Ectodermal cell (in vitro differentiated cells): ENCODE measurements around the gene KLHL29.

Experiments
- H3K27ac ChIP-seq: 2 replicates; pipeline ENCODE4 v1.7.0; 2013; ENCODE audit warnings: mild to moderate bottlenecking, low read depth, low read length; ENCODE audit not compliant: insufficient read depth, poor library complexity, severe bottlenecking
- H3K27me3 ChIP-seq: 2 replicates; pipeline ENCODE4 v1.7.0; 2013; ENCODE audit warnings: mild to moderate bottlenecking, low read length; ENCODE audit not compliant: insufficient read depth, control insufficient read depth, poor library complexity, severe bottlenecking
- H3K36me3 ChIP-seq: one replicate; pipeline ENCODE4 v1.7.0; 2013; ENCODE audit warnings: low read length; ENCODE audit not compliant: control insufficient read depth, insufficient read depth
- H3K4me1 ChIP-seq: one replicate; pipeline ENCODE4 v1.7.0; 2013; ENCODE audit warnings: low read length; ENCODE audit not compliant: control insufficient read depth, insufficient read depth
- H3K4me3 ChIP-seq: 2 replicates; pipeline ENCODE4 v1.7.0; 2013; ENCODE audit warnings: low read depth, low read length, control low read depth; ENCODE audit not compliant: insufficient read depth
- H3K9me3 ChIP-seq: 2 replicates; pipeline ENCODE4 v1.7.0; 2013; ENCODE audit warnings: mild to moderate bottlenecking, low read length, moderate library complexity; ENCODE audit not compliant: control insufficient read depth
- WGBS, 2 experiments: methylation state at CpG; one replicate each; pipeline ENCODE4 v1.1.7; 2013; ENCODE audit warnings: missing lambda C conversion rate in 2 of 2; 5-methylcytosine and 5-hydroxymethylcytosine counted together

The KLHL29 gene

DNA sequence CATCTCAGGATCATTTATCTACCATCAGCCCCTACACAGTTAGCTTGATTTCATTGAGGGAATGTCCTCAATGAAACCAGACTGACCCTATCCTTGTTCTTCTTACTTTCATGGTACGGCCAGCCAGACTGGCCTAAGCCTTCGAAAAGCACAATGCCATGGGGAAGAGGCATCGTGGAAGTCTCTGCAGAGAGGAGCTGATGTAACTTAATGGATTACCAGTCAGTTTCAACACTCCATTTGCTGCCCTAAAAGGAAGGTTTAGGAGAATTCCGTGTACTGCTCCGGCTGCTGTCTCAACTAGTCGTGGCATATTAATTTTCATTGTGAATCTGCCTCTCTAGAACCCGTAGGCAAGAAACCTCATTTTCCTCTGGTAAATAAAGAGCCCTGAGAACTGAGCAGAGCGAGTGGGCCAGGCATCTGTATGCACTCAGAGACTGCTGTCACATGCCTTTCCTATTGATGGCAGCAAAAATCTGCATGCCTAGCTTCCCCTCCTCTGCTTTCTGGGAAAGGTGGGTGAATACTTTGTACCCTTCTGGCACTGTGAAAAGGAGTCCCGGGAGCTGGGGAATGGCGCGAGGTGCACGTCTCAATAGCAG, 184.9 kb downstream of the KLHL29 start:
- Histone ChIP-seq H3K9me3 (no peaks in the 10 kb centered on the region), H3K4me1 (peaks cover 2% of the 10 kb centered on the region), H3K4me3 (no peak overlapping the region), H3K36me3 (no peaks in the 10 kb centered on the region), H3K27me3 (no peaks in the 10 kb centered on the region), H3K27ac (no peak overlapping the region)
- 88 to 90% methylated on average over 12 of the region's 12 CpGs for WGBS, 2 experiments

DNA sequence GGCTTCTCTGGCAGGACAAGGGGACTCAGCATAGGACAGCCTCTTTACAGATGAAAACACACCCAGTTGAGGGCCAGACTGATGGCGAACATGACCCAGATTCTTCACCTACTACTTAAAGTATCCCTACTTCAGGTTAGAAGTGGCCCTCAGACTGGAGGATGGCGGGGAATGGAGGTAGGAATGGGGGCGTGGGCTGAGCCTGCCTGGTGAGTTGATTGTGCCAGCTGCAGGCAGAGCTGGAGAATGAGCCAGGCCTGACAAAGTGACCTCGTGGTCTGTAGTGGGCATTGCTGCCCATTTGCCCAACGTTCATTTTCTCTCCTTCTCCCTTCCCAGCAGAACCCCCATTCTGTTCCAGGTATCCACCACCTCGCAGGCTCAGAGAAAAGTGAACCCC, 186.1 kb downstream of the KLHL29 start:
- no peaks in the 10 kb centered on the region for H3K36me3 ChIP-seq
- H3K4me1 ChIP-seq: peaks cover 2% of the 10 kb centered on the region
- no peaks in the 10 kb centered on the region for H3K27me3 ChIP-seq
- WGBS, 2 experiments: 97% methylated on average over 5 to 6 of the region's 6 CpGs
- no peaks in the 10 kb centered on the region for H3K9me3 ChIP-seq
- no peak overlapping the region for H3K27ac ChIP-seq
- H3K4me3 ChIP-seq: no peak overlapping the region

DNA sequence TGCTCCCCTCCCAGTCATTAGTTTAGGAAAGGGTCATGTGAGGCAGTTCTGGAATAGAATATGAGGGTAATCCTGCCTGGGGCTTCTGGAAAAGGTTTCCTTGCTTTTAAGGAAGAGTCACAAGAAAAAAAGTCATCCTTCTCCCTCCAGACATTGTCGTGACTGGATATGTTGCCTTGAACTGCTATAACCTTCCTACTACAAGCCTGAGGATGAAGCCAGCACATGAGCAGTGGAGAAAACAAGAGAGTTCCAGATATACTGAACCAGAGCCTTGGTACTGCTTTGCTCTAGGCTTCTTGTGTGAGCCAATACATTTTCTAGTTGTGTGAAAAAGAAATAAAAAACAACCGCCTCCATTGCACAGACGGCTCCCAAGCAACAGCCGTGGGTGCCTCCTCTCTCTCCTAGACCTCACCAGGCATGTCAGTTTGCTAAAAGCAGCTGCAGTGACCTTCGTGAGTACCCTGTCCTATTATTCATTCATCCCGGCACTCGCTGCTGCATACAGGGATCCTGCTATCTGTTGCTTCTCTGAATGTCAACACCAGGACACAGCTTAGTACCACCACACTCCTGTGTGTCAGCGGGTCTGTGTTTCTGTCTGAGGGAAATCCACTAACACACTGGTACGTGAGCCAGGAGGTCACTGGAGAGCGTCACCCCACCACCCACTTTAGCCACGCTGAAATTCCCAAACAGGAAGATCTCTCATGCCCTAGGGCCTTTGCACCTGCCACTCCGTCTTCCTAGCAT, 186.7 kb downstream of the KLHL29 start:
- 91 to 92% methylated on average over 12 of the region's 12 CpGs for WGBS, 2 experiments
- H3K36me3 ChIP-seq: no peaks in the 10 kb centered on the region
- no peak overlapping the region for H3K4me3 ChIP-seq
- H3K4me1 ChIP-seq: peaks cover 2% of the 10 kb centered on the region
- no peaks in the 10 kb centered on the region for H3K27me3 ChIP-seq
- H3K9me3 ChIP-seq: no peaks in the 10 kb centered on the region
- no peak overlapping the region for H3K27ac ChIP-seq

DNA sequence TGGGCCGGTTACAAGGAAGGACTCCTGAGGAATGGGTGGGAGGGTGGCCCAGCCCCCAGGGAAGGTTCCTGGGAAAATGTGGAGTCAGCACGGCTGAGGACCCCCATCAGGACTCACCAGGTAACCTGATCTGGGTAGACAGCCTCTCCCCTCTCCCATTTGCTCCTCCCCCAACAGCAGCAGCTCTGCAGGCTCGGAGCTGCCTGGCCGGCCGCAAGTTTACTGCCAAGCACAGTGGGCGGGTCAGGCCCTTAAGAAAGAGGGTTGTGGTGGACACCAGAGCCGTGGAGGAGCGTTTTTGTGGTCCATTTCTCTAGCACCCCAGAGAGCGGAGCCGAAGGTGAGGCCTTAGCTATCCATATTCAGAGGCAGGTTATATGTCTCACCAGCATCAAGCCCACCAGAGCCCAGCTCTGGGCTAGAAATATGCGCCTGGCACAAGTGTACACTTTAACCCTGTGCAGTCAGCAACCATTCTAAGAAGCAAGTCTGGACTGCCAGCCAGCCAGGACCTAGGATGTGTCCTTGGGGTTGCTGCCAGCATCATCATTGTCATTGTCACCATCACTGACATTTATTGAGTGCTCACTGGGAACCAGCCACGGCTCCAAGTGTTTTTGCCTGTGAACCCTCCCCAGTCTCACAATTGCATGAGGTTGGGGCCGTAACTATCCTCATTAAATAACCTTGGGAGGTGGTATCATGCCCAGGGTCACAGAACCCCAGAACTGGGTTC, 190.1 kb downstream of the KLHL29 start:
- H3K4me3 ChIP-seq: no peak overlapping the region
- WGBS, 2 experiments: 58 to 61% methylated on average over 13 of the region's 13 CpGs
- H3K27me3 ChIP-seq: no peaks in the 10 kb centered on the region
- H3K4me1 ChIP-seq: no peaks in the 10 kb centered on the region
- H3K36me3 ChIP-seq: no peaks in the 10 kb centered on the region
- no peak overlapping the region for H3K27ac ChIP-seq
- no peaks in the 10 kb centered on the region for H3K9me3 ChIP-seq

DNA sequence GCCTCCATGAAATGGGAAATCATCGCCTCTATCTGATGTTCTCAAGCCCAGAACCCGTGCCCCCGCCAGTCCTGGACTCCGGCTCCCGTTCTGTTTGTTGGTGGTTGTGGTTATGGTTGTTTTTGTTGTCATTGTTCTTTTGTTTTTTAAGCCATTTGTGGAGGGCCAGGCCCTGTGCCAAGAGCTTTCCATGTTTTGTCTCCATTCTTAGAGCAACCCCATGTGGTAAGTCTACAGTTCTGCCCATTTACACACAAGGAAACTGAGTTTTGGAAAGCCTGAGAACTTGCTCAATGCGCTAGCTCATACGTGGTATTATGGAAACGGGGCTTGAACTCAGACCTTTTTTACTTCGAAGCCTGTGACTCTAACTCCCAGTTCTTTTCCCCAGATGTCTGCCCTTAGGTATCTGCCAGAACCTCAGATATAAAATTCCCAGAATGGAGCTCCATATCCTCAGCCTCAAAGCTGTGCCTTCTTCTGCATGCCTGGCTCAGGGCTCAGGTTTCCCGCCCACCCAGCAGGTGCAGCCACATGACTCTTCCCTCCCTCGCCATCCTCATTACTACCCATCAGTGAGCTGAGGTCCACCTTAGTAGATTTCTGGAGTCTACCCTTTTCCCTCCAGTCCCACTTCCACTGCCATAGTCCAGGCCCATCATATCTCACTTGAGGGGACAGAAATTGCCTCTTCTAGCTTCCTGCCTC, 194.1 kb downstream of the KLHL29 start:
- Histone ChIP-seq H3K27me3 (no peaks in the 10 kb centered on the region), H3K9me3 (no peaks in the 10 kb centered on the region), H3K27ac (no peak overlapping the region), H3K4me3 (no peak overlapping the region), H3K4me1 (no peaks in the 10 kb centered on the region), H3K36me3 (no peaks in the 10 kb centered on the region)
- 93% methylated on average over 11 of the region's 11 CpGs for WGBS, 2 experiments

DNA sequence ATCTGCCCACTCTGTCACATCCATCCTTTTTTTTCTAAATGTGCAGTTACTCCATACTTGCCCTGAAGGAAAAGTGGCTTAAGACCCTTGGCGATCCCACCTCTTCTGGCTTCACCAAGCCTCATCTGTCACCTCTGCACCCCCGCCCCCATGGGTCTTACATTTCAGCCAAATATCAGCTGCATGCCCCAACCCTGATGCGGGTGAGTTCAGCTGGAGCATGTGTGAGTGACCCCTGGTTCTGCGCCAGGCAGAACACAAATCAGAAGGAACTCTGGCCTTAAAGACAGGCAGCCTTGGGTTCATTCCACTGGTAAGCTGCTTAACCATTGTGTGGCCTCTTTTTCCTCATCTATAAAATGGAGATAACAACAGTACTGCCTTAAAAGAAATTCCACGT, 194.7 kb downstream of the KLHL29 start:
- no peaks in the 10 kb centered on the region for H3K27me3 ChIP-seq
- no peaks in the 10 kb centered on the region for H3K9me3 ChIP-seq
- H3K4me1 ChIP-seq: no peaks in the 10 kb centered on the region
- 93 to 94% methylated on average over 5 of the region's 5 CpGs for WGBS, 2 experiments
- H3K27ac ChIP-seq: no peak overlapping the region
- H3K4me3 ChIP-seq: no peak overlapping the region
- H3K36me3 ChIP-seq: no peaks in the 10 kb centered on the region

DNA sequence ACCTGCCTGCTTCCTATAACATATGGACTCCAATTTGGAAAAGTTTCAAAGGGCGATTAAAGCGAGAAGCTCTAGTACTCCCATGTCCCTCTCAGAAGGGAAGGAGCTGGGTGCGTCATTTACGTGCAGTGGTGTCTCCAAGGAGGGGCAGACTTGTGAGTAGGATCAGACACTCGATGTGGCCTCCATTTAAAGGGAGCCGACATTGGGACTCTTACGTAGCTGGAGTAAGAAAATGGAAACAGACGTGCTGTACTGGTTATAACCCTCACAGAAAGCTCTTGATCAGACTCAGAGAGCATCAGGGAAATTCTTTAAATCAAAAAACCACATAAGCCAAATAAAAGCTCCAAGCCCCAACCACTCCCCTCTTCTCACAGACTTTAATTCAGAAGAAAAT, 198.5 kb downstream of the KLHL29 start:
- Histone ChIP-seq H3K36me3 (no peaks in the 10 kb centered on the region), H3K9me3 (no peaks in the 10 kb centered on the region), H3K4me3 (no peak overlapping the region), H3K4me1 (peaks cover 10% of the 10 kb centered on the region), H3K27ac (no peak overlapping the region), H3K27me3 (no peaks in the 10 kb centered on the region)
- whole genome bisulfite sequencing, 2 experiments: 92 to 96% methylated on average over 8 of the region's 8 CpGs

DNA sequence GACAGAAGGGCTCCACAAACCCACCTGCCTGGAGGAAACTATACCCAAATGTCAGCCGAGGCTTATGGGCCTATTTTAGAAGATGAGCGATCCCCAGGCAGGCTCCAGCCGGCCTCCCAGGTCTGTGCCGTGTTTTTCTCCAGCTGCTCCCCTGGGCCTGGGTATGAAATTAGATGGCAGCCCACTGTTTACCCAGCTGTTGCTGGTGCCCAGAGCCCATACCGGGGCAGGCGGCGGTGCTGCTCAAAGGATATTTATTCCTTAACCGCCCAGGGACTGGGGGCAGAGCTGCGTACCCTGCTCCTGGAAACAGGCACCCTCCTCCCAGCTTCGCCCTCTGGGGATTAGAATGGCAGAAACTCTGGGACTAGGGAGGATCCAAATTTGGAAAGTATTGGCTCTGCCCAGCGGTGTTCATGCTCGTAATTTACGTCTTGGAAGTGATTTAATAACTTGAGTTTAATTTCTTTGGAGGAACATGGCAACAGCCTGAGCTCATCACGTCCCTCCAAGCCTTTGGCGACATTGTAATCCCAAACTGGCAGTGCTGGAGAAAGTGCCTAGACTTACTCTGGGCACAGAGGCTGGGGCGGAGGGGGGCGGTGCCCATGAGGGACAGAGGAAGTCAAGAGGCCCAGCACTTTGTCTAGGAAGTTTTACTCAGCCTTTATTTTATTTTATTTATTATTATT, 199.2 kb downstream of the KLHL29 start:
- Histone ChIP-seq H3K4me1 (peaks cover 10% of the 10 kb centered on the region), H3K27ac (no peak overlapping the region), H3K36me3 (no peaks in the 10 kb centered on the region), H3K27me3 (no peaks in the 10 kb centered on the region), H3K9me3 (no peaks in the 10 kb centered on the region), H3K4me3 (no peak overlapping the region)
- WGBS, 2 experiments: 94 to 95% methylated on average over 16 to 17 of the region's 17 CpGs

DNA sequence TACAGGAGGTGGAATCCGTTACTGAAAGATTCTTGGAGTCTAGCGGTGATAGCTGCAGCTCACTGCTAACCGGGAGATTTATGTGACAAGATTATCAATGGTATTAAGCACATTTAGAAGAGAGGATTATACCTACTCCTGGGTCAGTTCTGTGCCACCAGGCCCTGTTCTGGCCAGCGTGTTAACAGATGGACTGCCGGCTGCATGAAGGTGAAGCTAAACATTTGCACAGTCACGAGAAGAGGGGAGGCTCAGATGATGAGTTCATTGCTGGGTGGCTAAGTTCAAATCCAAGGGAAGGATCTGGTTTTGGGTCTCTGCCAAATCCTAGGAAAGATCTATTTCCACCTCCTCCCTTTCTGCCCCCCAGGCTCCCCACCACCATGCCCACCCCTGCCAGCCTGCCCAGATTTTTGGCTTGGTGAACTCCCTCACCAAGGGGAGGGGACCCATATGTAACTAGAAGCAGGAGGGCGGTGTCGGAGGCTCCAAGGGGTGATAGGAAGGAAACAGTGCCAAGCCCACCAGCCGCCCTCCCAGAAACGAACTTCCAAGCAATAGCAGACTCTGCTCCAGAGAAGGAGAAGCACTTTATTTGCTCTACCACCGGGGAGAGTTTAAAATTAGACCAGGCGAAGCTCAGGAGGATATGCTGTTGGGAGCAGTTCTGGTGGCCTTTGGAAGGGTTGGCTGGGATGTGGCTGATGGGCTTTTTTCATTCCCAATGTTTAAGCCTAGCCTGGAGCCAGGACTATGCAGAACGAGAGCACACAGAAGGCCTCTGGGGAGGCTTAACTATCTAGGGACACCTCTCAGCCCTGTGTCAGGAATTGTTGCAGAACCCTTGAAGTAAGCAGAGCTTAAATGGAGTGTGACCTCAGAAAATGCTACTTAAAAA, 200.5 kb downstream of the KLHL29 start:
- WGBS, 2 experiments: 92 to 94% methylated on average over 13 of the region's 13 CpGs
- no peak overlapping the region for H3K4me3 ChIP-seq
- no peaks in the 10 kb centered on the region for H3K36me3 ChIP-seq
- H3K9me3 ChIP-seq: no peaks in the 10 kb centered on the region
- H3K27me3 ChIP-seq: no peaks in the 10 kb centered on the region
- no peak overlapping the region for H3K27ac ChIP-seq
- peaks cover 10% of the 10 kb centered on the region for H3K4me1 ChIP-seq
